HG03097 (cell line): ENCODE results near the gene UBE2M.
"Not testable (repeated sequence)": the region's sequence is repeated elsewhere in the genome, so short reads cannot be mapped to it uniquely, and the experiment has no call there.

Source experiments
- ATAC-seq: cut with Tn5 transposase; IDR thresholded peaks from one replicate; pipeline ENCODE4 v1.9.1; 2021; ENCODE audit not compliant: unreplicated experiment, low FRiP score

Gene UBE2M

DNA sequence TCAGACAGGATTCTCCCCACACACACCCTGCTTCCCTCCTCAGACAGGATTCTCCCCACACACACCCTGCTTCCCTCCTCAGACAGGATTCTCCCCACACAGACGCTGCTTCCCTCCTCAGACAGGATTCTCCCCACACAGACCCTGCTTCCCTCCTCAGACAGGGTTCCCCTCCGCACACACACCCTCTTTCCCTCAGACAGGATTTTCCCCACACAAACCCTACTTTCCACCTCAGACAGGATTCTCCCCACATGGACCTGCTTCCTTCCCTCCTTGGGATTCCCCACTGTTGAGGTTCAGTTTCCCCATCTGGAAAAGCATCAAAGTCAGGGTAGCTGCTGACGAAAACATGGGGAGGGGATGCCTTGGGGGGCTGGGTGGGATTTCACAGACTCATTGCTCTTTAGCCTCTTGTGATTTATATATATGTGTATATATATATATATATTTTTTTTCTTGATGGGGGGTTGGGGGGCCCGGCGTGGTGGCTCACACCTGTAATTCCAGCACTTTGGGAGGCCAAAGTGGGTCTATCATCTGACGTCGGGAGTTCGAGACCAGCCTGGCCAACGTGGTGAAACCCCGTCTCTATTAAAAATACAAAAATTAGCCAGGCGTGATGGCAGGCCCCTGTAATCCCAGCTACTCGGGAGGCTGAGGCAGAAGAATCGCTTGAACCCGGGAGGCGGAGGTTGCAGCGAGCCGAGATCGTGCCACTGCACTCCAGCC lies 15.6 kb downstream of the UBE2M start:
- ATAC-seq: not testable (repeated sequence)

GRCh38 chr19:58539169-58539559 lies 19.2 kb downstream of the UBE2M start:
- ATAC-seq: not testable (repeated sequence)

- ATAC-seq: no peak
Observed at GRCh38 chr19:58538257-58539168, 19.9 kb downstream of the UBE2M start.

DNA sequence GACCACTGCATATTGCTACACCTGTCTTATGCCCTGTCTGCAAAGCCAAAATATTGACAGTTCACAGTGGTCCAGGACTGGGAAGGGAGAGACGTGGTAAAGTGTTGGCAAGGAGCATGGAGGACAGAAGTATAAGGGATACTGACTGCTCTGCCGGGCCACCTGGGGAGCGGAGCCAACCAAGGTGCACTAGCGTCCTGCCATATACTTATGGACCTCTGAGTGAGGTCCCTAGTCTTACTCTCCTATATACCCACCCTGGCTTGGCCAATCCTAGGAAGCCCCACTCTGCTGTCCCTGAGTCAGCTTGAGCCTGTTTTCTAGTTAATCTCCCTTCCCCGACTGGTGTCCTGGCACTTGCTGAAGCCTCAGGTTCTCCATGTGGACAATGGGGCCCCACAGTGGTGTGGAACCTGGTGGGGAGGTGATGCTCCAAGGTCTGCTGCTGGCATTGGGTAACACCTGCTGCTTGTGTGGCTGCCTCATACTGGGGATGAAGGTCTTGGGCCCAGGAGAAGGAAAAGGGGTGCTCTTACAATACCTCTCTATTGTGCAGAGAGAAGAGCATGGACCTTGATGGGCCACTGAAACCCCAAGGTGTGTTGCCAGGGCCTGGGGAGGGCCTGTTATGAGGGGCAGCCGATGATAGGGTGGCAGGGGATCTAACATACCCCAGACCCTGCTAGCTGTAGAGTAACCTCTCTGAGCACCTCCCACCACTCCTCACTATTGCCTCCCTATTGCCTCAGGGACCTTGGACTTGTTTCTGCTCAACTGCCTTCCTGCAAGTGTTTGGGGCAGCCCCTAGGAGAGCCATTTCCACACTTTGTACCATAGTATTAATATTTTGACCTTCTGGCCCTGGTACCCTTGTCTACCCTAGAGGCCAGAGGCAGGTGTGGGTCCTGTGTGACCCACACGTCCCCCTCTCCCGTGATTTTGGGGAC lies 21.3 kb downstream of the UBE2M start:
- no peak for ATAC-seq

DNA sequence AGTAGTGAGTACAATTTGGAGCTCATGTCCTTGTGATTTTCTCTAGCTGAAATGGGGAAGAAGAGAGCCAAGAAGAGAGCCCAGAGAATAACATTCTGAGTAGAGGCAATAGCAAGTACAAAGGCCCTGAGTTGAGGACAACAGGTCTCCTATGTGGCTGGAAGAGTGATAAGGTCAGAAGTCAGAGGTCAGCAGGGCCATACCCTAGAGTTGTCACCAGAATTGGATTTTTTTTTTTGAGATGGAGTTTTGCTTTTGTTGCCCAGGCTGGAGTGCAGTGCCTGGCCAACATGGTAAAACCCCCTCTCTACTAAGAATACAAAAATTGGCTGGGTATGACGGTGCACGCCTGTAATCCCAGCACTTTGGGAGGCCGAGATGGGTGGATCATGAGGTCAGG lies 22.6 kb downstream of the UBE2M start:
- no peak for ATAC-seq

DNA sequence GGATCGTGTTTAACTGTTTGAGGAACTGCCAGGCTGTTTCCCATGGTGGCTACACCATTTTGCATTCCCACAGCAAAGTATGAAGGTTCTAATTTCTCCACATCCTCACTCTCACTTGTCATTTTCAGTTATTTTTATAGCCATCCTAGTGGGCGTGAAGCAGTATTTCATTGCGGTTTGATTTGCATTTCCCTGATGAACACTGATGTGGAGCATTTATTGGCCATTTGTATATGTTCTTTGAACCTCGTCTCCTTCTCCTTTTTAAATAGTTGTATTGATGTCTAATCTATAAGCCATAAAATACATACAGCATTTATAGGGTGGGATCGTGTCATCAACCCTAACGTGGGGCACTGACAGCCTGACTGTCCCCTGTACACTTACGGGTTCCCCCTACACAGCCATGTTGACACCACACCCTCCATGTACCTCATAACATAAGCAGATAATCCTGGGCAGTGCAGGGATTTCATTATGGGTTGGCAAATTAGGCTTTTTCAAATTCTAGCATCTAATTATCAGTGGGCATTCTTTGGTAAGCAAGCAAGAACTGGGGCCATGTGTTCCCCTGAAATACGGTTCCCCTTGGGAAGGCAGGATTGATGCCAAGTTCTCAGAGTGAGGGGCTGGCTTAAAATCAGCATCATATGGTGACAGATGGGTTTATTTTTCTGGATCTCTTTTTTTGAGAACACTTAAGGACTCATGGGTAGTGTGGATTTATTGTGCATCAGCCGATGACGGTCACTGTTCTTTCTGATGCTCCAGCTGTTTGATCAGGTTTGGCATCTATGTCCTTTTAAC lies 27.2 kb downstream of the UBE2M start:
- no peak for ATAC-seq

GRCh38 chr19:58529405-58529804 lies 29.0 kb downstream of the UBE2M start:
- ATAC-seq: no peak

- no peak for ATAC-seq
Observed at GRCh38 chr19:58522709-58523108, 35.7 kb downstream of the UBE2M start.

DNA sequence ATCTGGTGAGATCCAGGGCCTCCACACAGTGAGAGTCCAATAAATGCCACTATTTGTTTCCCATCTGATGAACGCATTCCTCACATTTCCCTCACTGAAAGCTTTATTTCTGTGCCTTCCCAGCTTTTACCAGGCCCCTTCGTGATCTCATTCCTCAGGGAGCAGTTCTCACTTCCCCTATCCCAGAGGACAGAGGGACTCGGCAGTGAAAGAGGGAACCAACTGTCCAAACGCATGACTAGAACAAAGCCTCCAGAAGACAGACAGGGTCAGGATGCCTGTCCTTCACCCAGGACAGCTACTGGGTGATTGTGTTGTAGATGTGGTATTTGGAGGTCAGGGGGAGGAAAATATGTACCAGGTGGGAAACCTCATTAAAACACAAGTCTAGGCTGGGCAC lies 36.8 kb downstream of the UBE2M start:
- no peak for ATAC-seq

- no peak for ATAC-seq
Observed at GRCh38 chr19:58520257-58520599, 38.2 kb downstream of the UBE2M start.

DNA sequence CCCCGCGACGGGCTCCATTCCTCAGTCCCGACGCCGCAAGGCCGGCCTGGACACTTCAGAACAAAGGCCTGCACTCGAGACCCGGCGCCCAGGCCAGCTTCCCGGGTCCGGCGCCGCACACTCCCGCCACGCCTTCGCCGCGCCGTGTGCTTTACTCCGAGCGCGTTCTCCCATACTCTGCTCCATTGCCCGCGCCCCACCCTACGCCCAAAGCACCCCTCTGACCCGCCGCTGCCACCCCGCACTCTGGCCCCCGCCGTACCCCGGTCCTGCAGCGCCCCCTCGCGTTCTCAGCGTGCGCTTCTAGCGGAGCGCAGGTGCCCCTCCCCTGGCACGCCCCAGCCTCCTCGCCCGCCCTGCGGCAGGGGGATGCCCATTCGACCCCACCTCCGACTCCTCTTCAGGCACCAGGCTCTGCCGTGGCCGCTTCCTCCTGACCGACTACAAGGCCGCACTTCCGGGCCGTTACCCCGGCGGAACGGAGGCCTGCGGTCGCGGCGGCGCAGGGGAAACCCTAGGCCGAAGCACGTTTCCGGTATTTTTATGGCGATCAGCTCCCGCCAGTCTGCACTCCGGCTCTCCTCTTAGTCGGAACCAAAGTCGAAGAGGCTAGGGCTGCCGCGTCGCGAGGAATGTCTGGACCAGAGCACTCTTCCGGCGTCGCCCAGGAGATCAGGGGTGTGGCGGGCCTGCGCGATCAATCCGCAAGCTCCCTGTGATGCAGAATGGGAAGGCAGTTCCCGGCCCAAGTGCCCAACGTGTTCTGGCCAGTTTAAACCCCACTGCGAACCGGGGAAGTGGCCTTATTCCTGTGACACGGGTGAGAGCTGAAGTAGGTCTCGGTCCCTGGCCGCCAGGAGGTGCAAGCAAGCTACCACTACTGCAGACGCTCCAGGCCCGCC lies 38.8 kb downstream of the UBE2M start, which contains the start of gene ZBTB45:
TSS of gene ZBTB45 (minus strand) at position 456 of the 902 bp plus-strand sequence. CDS start 2,137 bp downstream, outside the sequence.
- peak; percentile 82 for ATAC-seq

DNA sequence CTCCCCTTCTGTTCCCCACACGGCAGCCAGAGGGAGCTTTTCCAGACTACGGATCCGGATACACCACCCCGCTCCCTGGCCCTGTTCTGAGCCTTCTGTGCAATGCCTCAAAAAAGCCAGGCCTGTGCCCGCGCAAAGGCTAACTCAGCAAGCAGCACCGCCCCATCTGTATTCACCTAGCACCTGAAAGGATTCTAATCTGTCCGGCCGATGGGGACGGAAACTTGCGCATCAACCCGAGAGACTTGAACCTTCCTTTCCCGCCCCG lies 39.4 kb downstream of the UBE2M start:
- ATAC-seq: no peak

GRCh38 chr19:58518256-58519086 lies 39.9 kb downstream of the UBE2M start:
- ATAC-seq: no peak

DNA sequence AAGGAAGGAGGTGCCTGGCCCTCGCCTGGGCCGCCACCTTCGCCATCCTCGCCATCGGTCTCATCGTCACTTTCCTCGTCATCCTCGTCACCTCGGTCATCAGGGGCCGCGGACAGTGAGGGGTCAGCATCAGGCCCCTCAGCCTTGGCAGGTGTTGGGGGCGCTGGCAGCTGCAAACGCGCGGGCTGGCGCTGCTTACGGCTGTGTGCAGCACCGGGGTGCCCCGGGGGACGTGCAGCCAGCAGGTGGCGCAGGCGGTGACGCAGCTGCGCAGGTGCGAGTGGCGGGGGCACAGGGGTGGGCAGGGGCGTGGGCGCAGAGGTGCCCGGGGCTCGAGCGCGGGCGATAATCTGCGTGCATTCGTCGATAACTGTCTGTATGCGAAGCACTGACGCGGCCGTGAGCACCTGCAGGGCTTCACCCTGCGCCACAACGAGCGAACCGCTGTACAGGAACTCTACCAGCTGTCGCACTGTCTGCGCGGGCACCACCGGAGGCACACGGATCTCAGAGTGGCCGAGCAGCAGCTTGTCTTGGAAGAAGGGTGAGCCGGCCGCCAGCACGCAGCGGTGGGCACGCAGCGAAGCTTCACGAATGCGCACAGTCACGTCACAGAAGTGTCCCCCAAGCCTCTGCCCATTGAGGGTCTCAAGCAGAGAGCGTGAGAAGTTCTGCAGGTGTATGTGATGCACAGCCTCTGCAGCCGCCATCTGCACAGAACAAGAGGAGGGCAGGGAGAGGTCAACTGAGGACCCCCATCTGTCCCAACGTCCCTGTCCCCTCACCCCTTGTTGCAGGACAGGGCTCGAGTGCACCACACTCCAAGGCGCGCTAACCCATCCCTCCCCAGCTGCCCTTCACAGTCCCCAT lies 41.2 kb downstream of the UBE2M start:
- ATAC-seq: no peak

DNA sequence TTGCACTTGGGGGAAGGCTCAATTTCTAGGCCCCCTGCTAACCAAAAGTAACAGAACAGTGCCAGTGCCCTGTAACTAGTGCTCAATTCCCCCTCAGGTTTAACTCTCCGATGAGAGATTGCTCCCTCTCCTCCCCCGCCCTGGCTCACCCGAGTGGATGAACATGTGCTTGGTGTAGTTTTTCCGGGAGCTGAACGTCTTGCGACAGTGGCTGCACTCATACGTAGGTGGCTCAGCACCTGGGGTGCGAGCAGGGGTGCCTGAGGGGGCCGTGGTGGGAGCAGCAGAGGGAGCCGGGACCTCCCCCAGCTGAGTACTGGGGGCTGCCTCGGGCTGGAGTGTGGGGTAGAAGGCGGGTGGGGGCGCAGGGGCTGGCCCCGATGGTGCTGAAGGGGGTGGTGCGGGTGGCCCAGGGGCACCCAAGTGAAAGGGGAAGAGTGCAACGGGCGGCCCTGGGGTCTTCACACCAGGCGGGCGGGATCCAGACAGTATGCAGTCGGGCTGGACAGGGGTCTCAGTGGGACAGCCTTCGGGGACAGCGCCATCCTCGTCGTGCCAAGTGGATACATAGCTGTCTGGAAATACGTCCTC lies 42.1 kb downstream of the UBE2M start:
- no peak for ATAC-seq

- ATAC-seq: no peak
Observed at GRCh38 chr19:58515259-58515658, 43.2 kb downstream of the UBE2M start.

DNA sequence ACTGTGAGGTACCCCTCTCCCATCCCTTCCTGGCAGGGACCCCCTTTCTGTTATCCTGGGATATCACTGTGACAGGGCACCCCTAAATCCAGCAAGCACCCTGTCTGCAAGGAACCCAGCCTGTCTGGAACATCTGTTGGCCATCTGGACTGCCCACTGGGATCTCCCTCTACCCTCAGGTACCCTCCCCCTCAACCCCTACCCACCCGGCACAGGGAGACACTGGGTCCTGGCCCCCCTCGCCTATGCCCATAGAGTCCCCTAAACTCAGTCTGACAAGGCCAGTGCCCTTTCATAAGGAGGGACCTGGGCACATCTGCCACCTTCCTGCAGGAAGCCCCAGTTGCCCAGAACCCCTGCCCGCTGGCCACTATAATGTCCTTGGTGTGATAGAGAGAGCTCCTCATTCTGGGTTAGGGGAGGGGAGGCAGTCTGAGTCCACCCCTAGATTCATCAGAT lies 43.8 kb downstream of the UBE2M start:
- no peak for ATAC-seq
